GM20000 (cell line): ENCODE measurements around the gene PPP1R1A.

Experiments used
- DNase-seq: peaks from one replicate; pipeline ENCODE4 v3.0.0; 2012; ENCODE audit warnings: low spot score
- CTCF ChIP-seq: IDR thresholded peaks from 2 replicates; pipeline ENCODE4 v1.5.1; 2012; ENCODE audit warnings: mild to moderate bottlenecking, control low read depth; ENCODE audit errors: extremely low read depth, missing control alignments

The PPP1R1A gene

GRCh38 chr12:54538136-54538700, 50.2 kb downstream of the PPP1R1A start:
- TF ChIP-seq CTCF, result no peak
- no peak for DNase-seq

GRCh38 chr12:54535474-54535873, 53.0 kb downstream of the PPP1R1A start:
- TF ChIP-seq CTCF, result no peak
- DNase-seq, result no peak

- no peak for TF ChIP-seq CTCF
- DNase-seq, result no peak
Measured at GRCh38 chr12:54529581-54529980, 58.9 kb downstream of the PPP1R1A start.
